ENCODE data around the gene UGDH. TPM values are rescaled to one million over a fixed set of nuclear protein-coding genes. Genes with fewer than 3 reads are reported as not detected.
A peak's percentile ranks its signal among the peaks of the same experiment; 100 is the strongest.
"Not testable (repeated sequence)": the region's sequence is repeated elsewhere in the genome, so short reads cannot be mapped to it uniquely, and the experiment has no call there.

UGDH gene
- total RNA-seq, 1 donor from 2014 or later = 13.7 TPM

DNA sequence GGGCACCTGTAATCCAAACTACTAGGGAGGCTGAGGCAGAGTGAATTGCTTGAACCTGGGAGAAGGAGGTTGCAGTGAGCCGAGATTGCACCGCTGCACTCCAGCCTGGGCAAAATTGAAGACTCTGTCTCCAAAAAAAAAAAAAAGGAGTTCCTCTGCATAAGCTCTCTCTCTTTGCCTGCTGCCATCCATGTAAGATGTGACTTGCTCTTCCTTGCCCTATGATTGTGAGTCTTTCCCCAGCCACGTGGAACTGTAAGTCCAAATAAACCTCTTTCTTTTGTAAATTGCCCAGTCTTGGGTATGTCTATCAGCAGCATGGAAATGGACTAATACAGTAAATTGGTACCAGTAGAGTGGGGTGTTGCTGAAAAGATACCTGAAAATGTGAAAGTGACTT, 5.0 kb upstream of the UGDH start:
- ATAC-seq; intact Hi-C loops (cut with micrococcal nuclease): not testable (repeated sequence)

DNA sequence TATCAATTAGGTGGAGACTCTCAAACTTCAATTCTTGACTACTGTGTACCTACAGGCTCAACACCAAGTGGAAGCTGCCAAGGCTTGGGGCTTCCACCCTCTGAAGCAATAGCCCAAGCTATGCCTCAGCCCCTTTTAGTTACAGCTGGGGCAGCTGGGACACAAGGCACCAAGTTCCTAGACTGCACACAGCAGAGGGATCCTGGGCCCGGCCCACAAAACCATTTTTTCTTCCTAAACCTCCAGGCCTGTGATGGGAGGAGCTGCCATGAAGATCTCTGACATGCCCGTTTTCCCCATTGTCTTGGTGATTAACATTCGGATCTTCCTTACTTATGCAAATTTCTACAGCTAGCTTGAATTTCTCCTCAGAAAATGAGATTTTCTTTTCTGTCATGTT, 3.4 kb upstream of the UGDH start:
- intact Hi-C loops (cut with micrococcal nuclease) = no loop called here
- DNase-seq (no peak), ATAC-seq (no peak)

More for the DNA sequence above, 5.0 kb upstream of the UGDH start:
- not testable (repeated sequence) for DNase-seq

DNA sequence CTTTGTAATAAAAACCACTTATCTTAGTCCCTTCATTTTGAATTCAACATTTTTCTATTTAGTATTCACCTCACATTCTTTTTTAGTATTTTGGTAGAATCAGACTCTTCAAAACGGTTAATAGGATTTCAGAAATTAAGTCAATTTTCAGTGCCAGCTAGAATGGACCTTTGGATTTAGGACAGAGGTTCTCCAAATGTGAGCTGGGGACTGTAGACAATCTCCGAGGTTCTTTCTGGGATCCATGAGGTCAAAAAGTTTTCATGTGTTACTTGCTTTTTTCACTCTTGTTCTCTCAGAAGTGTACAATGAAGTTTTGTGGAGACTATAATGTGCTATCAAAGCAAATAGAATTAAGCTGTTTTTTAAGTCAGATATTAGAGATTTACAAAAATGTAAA, 2.3 kb upstream of the UGDH start:
- ATAC-seq = no peak
- intact Hi-C loops (cut with micrococcal nuclease) = no loop called here

DNA sequence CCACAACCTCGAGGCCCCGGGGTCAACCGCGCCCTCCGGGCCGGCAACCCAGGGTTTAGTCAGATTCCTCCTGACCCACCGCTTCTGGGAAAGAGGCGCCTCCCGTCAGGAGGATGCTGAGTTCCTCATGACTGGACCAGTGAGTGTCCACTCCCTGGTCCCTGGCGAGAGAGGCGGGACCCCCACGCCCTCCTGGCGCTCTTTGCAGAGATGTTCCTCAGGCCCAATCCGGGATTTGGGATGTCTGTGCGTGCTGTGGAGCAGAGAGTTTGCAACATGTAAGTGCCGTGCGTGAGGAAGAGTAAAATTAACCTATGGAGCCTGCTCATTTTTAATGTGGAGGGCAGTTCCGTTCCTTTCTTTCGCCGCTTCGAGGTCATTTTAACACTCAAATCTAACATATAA, 824 bp upstream of the UGDH start:
- DNase-seq (no peak), ATAC-seq (peak; percentile 59)
- intact Hi-C loops (cut with micrococcal nuclease) = no loop called here

More for the DNA sequence above, 2.3 kb upstream of the UGDH start:
- DNase-seq = no peak

DNA sequence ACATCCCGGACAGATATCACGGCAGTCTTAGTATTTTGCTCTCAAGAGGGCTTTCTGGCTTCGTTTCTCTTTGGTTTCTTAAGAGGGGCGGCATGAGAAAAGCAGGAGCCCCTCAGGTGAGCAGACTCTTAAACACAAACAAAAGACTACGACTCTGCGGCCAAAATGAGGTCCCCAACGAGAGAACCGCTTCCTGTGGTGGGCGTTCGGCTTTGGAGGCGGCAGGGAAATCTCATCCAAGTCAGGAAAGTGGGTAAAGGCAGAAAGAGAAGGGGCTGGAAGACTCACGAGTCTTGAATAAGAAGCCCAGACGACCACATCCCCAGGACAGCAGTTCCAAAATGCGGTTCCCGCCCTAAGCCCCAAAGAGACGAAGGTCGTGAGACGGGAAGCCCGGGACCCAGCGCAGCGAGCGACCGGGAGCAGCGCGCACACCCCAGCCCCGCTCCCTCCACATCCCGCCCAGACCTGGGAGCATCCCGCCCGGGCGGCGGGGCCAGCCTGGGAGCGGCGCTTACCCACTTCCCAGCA, 409 bp downstream of the UGDH start:
- intact Hi-C loops (cut with micrococcal nuclease) = no loop called here
- ATAC-seq (no peak), DNase-seq (no peak)

DNA sequence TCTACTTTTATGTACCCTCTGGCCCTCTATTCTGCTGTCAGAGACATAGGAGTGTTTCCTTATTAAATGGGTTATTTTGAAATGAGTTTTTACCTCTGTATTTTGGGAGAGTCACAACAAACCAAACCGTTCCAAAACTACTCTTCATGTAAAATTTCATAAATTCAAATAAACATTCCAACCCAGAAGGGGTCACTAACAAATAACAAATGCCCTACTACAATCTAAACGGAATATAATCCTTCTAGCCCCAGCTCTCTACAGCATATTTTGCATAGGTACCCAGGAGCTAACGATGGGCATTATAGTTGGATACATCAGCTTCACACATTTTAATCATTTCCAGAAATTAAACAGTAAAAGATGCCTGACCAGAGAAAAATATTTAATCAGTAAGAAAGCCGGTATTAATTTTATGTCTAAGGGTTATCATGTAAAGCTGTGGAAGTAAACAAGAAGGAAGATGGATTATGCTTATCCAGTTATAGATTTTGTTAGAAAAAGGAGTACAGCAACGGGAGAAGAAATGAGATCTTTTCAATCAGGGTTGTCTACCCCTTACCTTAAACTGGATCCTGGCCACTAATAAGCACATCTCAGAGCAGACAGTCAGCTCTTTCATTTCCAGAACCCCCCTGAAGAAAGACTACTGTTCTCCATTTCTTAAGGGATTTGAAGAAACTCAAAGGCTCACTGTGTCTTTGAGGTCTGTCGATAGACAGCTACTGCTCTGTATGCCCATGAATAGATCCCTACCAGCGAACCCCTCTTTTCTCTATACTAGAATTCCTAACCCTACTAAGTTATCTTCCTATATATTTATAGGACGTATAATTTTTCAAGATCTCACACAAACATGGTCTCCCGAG, 1.2 kb downstream of the UGDH start:
- no peak for DNase-seq
- intact Hi-C loops (cut with micrococcal nuclease) = no loop called here
- ATAC-seq = no peak

DNA sequence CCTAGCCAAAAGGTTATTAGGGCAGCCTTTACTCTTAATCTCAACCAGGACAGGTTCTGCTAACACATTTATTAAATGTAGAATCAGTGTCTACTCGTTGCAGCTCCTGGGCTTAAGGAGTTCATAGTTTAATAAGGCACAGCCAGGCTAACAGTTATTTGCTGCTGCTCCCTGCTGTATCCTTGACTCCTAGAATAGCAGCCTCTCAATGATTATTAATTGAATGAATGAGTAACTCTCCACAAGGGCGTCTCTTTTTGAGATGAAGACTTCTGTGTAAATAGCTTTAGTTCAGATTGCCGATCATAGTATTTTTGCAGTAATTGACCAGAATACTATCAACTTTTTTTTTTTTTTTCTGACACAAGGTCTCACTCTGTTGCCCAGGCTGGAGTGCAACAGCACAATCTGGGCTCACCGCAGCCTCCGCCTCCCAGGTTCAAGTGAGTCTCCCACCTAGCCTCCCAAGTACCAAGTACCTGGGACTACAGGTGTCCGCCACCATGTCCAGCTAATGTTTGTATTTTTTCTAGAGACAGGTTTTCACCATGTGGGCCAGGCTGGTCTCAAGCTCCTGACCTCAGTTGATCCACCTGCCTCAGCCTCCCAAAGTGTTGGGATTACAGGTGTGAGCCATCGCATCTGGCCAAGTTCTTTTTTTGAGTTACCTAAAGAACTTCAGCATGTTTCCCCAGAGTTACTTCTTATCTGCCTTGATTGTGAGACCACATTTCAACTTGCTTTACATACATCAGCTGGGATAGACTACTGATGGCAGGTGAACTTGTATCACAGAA, 2.9 kb downstream of the UGDH start:
- DNase-seq = no peak
- ATAC-seq = no peak
- intact Hi-C loops (cut with micrococcal nuclease) = no loop called here

DNA sequence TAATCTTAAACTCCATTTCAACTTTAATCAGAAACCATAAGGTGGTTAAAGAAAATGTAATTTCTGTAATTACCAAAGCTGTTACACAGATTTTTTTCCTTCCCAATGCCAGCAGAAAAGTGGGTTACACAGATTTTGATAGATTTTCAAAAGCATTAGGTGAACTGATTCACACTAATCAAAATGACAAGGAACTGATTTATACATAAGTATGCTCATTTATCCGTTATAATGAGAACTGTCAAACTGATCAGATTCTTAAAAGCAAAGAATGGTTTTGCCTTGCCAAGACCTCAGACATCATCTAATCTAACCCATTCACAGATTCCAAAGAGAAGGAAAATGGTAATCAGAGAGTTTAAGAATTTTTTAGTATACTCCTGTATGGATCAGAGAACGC, 5.2 kb downstream of the UGDH start:
- no peak for DNase-seq
- ATAC-seq = no peak
- intact Hi-C loops (cut with micrococcal nuclease) = no loop called here

DNA sequence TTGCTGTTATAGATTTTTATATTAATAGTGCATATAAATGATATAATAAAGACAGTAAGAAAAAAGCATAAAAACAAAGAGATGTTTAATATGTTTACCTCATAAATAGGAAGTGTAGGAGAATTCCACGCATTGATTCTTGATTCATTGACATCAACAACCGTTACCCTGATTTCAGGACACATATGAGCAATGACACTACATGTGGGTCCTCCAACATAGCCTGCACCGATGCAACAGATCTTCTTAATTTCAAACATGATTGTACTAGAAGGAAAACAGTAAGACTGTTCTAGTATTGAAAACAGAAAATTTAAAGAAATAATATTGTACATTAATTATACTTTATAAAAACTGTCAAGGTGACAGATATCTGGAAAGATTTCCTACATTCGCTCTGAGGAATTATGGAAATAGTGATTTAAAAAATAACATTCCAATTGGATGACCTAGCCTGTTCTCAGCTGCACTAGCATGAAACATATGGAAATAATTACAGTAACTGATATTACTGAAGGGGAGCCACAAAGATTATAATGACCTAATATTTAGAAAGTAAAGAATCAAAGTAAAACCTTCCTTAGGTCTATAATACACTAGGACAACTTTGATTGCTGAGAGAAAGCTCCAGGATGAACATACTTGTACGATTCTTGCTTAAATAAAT, 5.9 kb downstream of the UGDH start:
- ATAC-seq (no peak), DNase-seq (no peak)
- intact Hi-C loops (cut with micrococcal nuclease) = no loop called here

DNA sequence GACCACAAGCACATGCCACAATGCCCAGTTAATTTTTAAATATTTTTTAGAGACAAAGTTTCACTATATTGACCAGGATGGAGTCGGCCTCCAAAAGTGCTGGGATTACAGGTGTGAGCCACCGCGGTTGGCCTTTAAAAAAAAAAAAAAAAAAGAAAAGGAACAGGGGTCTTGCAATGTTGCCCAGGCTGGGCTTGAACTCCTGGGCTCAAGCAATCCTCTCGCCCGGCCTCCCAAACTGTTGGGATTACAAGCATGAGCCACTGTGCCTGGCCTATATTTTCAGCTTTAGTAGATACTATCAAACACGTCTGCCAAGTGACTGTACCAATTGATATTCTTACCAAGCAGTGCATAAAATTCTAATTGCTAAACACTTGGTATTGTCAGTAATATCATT, 8.8 kb downstream of the UGDH start:
- ATAC-seq (no peak), DNase-seq (no peak)
- intact Hi-C loops (cut with micrococcal nuclease) = no loop called here

DNA sequence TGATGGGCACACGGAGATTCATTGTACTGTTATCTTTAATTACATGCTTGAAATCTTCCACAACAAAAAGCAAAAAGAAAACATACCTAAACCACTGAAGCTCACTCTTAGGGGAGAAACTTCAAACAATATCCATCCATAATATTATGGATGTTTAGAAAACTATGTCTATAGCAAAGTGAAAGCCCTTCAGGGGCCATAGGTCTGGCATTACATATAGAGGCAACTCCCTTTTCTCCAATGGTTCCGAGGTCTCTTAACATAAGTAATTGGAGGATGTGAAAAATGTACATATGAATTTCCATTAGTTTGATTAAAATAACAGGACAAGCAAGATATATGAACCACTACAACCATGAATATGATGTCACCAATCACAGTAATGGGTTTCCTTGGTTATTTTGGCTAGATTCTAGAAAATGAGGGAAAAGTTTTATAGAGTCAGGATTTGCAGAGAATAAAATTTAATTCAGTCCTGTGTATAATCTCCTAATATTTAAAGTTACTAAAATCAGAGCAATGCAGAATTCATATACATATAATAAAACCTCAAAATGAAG, 10.8 kb downstream of the UGDH start:
- ATAC-seq (no peak), DNase-seq (no peak)
- intact Hi-C loops (cut with micrococcal nuclease) = no loop called here

DNA sequence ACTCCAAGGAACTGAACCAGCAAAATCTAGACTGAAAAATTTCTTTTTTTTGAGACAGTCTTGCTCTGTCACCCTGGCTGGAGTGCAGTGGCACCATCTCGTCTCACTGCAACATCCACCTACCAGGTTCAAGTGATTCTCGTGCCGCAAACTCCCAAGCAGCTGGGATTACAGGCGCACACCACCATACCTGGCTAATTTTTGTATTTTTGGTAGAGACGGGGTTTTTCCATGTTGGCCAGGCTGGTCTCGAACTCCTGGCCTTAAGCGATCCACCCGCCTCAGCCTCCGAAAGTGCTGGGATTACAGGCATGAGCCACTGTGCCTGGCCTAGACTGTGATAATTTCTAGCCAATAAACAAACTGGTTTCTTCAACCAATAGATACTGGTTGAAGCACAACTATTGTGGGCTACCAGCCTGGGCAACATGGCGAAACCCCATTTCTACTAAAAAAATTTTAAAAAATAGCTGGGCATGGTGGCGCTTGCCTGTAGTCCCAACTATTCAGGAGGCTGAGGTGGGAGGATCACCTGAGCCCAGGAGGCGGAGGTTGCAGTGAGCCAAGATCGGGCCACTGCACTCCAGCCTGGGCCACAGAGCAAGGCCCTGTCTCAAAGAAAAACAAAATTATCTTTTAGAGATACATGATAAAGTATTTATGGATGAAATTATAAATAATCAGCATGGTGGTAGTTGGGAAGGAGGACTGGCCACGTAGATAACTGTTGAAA, 11.4 kb downstream of the UGDH start:
- ATAC-seq; intact Hi-C loops (cut with micrococcal nuclease): not testable (repeated sequence)

DNA sequence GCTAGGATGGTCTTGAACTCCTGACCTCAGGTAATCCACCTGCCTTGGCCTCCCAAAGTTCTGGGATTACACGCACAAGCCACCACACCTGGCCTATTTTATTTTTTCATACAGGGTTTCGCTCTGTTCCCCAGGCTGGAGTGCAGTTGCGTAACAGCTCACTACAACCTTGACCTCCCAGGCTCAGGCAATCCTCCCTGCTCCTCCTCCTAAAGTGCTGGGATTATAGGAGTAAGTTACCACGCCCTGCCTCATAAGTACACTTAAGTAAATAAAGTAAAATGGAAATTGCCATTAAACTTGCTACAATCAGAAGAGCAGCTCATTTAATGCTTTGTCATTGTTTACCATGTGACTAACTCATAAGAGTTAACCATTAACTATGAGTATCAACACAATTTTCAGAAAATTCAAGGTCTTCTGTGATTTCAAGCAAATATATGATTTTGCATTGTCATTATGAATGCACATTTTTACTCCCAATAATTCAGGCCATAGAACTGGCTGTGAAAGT, 12.3 kb downstream of the UGDH start:
- DNase-seq (no peak), ATAC-seq (no peak)
- intact Hi-C loops (cut with micrococcal nuclease) = no loop called here

More for the DNA sequence above, 11.4 kb downstream of the UGDH start:
- not testable (repeated sequence) for DNase-seq

DNA sequence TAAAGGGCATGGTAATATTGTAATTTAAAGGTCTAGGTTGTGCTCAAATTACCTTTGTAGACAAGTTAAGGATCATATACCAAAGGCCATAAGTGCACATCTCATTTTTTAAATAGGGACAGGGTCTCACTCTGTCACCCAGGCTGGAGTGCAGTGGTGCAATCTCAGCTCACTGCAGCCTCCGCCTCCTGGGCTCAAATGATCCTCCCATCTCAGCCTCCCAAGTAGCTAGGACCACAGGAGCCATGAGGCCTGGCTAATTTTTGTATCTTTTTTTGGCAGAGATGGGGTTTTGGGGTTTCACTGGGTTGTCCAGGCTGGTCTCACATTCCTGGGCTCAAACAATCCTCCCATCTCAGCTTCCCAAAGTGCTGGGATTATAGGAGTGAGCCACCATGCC, 13.0 kb downstream of the UGDH start:
- intact Hi-C loops (cut with micrococcal nuclease); DNase-seq; ATAC-seq: not testable (repeated sequence)

DNA sequence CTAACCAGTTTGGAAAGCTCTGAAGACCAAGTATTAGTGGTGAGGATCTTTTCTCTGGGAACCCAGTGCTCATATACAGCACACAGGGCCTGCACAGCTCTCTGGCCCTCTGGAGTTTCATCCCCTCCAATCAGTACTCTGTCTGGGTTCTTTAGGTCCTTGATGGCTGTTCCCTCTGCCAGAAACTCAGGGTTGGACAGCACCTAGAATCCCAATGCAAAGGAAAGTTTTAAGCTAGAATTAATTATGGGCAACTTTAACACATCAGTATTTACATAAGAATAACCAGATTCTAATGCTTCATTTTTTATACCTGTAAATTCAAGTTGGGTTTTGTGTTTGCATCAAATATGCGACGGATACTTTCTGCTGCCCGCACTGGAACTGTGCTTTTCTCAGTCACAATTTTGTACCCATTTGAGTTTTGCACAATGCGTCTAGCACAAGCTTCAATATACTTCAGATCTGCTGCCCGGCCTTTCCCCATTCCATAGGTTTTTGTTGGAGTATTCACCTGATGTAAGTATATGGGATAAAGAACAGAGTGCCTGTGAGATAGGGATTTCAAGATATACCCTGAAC, 16.8 kb downstream of the UGDH start:
- ATAC-seq (no peak), DNase-seq (no peak)
- intact Hi-C loops (cut with micrococcal nuclease) = no loop called here

DNA sequence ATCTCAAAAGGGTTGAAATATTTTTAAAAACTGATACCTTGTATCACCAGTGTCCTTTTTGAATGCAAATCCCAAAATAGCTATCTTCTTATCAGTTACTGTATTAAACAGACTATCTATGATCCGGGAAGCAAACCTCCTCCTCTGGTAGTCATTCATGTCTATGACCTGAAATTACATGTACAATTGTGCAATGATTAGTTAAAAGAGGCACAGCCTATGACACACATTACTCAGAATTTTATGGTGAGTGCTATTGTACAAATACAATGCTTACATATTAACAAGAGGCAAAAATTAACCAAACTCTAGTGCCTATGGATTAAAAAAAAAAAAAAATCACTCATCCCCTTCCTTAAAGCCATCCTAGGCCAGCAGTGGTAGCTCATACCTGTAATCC, 21.7 kb downstream of the UGDH start:
- DNase-seq = no peak
- ATAC-seq = no peak
- intact Hi-C loops (cut with micrococcal nuclease) = no loop called here

DNA sequence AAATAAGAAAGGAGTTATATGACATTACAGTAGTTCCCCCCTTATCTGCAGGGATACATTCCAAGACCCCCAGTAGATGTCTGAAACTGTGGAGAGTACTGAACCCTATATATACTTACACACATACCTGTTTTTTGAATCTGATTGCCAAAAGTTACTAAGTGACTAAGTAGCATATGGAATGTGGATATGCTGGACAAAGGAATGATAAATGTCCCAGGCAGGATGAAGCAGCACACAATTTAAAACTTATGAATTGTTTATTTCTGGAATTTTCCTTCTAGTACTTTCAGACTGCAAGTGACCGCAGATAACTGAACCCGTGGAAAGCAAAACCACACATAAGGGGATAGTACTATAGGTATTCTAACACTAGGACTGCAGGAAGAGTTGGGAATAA, 22.7 kb downstream of the UGDH start:
- DNase-seq (no peak), ATAC-seq (no peak)
- intact Hi-C loops (cut with micrococcal nuclease) = no loop called here

DNA sequence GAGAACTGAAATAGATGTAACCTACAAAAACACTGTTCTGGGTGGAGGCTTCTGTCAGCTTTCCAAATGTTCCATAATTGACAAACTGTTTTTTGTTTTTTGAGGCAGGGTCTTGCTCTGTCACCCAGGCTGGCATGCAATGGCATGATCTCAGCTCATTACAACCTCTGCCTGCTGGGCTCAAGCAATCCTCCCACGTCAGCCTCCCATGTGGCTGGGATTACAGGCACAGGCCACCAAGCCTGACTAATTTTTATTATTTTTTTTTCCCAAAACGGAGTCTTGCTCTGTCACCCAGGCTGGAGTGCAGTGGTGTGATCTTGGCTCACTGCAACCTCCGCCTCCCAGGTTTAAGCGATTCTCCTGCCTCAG, 24.6 kb downstream of the UGDH start:
- intact Hi-C loops (cut with micrococcal nuclease); DNase-seq: not testable (repeated sequence)
- ATAC-seq = peak; percentile 48
